Nephron (organoid): Measurements from ENCODE around the gene GIMAP8.

Experiments used
- H3K27ac Mint-ChIP-seq, 3 experiments: 2 replicates each; pipeline ENCODE4 v1.8.0; 2020; ENCODE audit warnings: mixed read lengths in 3 of 3, mild to moderate bottlenecking in 2 of 3, moderate library complexity in 1 of 3
- H3K27me3 Mint-ChIP-seq: 2 replicates; pipeline ENCODE4 v1.8.0; 2021; ENCODE audit warnings: low read depth, mild to moderate bottlenecking, moderate library complexity, mixed read lengths
- H3K36me3 Mint-ChIP-seq: 2 replicates; pipeline ENCODE4 v1.8.0; 2020; ENCODE audit warnings: low read depth, mixed read lengths
- H3K4me1 Mint-ChIP-seq: 2 replicates; pipeline ENCODE4 v1.8.0; 2020; ENCODE audit warnings: mixed read lengths
- H3K4me3 Mint-ChIP-seq, 3 experiments: 2 replicates each; pipeline ENCODE4 v1.8.0; 2020; ENCODE audit warnings: mild to moderate bottlenecking in 3 of 3, mixed read lengths in 3 of 3, moderate library complexity in 2 of 3
- H3K9me3 Mint-ChIP-seq: 2 replicates; pipeline ENCODE4 v1.8.0; 2020; ENCODE audit warnings: mixed read lengths
- TF ChIP-seq, protein P1 (sequence below), 3 experiments: fragments of 200-600 bp; sonication (generic); IDR thresholded peaks; one replicate each; pipeline ENCODE4 v1.5.0; 2021; ENCODE audit warnings: antibody characterized with exemption in 3 of 3; ENCODE audit not compliant: unreplicated experiment in 3 of 3

Gene GIMAP8

DNA sequence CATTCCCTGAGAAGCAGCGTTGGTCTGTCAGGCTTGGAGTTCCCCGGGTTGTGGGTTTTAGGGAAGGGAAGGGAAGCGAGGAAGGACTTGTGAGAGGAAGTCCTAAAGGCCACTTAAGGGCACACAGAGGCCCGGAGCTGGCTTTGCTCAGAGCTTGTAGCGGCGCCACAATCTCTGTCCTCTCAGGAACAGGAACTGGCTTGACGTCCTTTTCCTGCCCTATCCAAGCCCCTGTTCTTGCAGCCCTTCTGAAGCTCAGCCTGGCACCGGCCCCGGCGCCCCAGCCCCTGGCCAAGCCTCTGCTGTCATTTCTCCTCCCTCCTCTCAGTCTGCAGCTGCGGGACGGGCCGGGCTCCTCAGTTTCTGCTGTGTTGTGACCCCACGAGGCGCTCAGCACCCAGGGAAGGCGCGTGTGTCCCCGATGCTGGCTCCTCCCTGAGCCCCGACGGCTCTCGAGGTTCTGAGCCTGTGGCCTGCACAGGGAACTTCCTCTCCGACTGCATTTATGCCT is at the start of gene GIMAP8:
TSS of gene GIMAP8 (plus strand) at position 140 of the 511 bp plus-strand sequence. CDS start 16,069 bp downstream, outside the sequence.
- Mint-ChIP-seq H3K4me3 (no peak within 1 kb of the TSS), H3K27ac (no peak within 1 kb of the TSS), H3K4me1 (peaks cover 14% of the 10 kb centered on the region), H3K36me3 (no peaks in the 10 kb centered on the region), H3K9me3 (peaks cover 3% of the 10 kb centered on the region), H3K27me3 (peaks cover 24% of the 10 kb centered on the region)
- TF ChIP-seq, protein P1, sequence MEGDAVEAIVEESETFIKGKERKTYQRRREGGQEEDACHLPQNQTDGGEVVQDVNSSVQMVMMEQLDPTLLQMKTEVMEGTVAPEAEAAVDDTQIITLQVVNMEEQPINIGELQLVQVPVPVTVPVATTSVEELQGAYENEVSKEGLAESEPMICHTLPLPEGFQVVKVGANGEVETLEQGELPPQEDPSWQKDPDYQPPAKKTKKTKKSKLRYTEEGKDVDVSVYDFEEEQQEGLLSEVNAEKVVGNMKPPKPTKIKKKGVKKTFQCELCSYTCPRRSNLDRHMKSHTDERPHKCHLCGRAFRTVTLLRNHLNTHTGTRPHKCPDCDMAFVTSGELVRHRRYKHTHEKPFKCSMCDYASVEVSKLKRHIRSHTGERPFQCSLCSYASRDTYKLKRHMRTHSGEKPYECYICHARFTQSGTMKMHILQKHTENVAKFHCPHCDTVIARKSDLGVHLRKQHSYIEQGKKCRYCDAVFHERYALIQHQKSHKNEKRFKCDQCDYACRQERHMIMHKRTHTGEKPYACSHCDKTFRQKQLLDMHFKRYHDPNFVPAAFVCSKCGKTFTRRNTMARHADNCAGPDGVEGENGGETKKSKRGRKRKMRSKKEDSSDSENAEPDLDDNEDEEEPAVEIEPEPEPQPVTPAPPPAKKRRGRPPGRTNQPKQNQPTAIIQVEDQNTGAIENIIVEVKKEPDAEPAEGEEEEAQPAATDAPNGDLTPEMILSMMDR (IDR thresholded peaks at IDR 0.05; ENCODE audit: unreplicated experiment in 3 of 3): no peak

DNA sequence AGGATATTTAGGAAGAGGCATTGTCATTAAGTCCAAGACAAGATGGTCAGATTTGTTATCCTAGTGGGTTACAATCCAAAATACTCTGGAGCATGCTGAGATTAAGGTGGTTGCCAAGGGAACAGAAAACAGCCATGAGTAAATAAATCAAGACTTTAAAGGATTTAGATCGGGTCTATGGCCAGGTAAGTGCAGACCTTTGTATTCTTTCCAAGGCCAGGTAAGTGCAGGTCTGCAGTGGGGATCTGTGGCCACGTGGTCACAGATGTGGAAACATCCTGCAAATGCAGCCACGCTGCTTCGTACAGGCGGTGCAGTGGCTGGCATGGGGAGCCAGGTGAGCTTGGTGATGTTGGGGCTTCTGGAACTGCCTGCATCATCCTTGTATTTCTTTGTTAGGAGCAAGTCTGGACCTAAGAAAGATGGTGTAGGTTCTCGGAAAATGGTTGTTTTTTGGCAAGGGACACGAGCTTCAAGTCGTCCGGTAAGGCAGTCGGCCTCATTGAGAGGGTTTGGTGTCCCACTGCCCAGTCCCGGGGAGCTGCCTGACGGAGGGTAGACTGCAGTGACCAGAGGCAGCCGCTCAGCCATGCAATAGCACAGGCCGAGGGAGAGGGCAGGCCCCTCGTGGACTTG is 49.5 kb upstream of the GIMAP8 start:
- no peaks in the 10 kb centered on the region for H3K9me3 Mint-ChIP-seq
- no peaks in the 10 kb centered on the region for H3K27me3 Mint-ChIP-seq
- H3K4me3 Mint-ChIP-seq: peak overlapping the region; percentile 1 to 40 (median 2)
- TF ChIP-seq, protein P1 (IDR thresholded peaks at IDR 0.05; ENCODE audit: unreplicated experiment in 3 of 3): no peak
- peak overlapping the region; percentile 71 to 91 (median 82) for H3K27ac Mint-ChIP-seq
- H3K36me3 Mint-ChIP-seq: peaks cover 20% of the 10 kb centered on the region
- peaks cover 51% of the 10 kb centered on the region for H3K4me1 Mint-ChIP-seq

DNA sequence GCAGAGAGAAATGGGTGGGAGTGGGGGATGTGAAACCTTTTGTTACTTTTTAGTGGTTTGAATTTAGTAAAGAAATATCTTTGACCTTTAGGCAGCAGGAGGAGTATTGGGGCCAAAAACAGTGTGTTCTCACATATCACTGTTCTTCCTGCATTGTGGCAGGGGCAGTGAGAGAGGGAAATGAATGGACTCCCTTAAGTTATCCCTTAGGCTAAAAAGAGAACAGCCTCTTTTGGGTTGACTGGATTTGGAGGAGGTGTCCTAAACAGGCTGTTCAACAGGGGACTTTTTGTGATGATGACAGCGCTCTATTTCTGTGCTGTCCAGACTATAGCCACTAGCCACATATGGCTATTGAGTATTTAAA is 49.0 kb upstream of the GIMAP8 start:
- peaks cover 56% of the 10 kb centered on the region for H3K4me1 Mint-ChIP-seq
- H3K27ac Mint-ChIP-seq: peak overlapping the region; percentile 65 to 91 (median 71)
- no peaks in the 10 kb centered on the region for H3K9me3 Mint-ChIP-seq
- H3K36me3 Mint-ChIP-seq: peaks cover 15% of the 10 kb centered on the region
- peak overlapping the region; percentile 1 to 40 (median 2) for H3K4me3 Mint-ChIP-seq
- H3K27me3 Mint-ChIP-seq: no peaks in the 10 kb centered on the region
- TF ChIP-seq, protein P1 (IDR thresholded peaks at IDR 0.05; ENCODE audit: unreplicated experiment in 3 of 3): no peak

DNA sequence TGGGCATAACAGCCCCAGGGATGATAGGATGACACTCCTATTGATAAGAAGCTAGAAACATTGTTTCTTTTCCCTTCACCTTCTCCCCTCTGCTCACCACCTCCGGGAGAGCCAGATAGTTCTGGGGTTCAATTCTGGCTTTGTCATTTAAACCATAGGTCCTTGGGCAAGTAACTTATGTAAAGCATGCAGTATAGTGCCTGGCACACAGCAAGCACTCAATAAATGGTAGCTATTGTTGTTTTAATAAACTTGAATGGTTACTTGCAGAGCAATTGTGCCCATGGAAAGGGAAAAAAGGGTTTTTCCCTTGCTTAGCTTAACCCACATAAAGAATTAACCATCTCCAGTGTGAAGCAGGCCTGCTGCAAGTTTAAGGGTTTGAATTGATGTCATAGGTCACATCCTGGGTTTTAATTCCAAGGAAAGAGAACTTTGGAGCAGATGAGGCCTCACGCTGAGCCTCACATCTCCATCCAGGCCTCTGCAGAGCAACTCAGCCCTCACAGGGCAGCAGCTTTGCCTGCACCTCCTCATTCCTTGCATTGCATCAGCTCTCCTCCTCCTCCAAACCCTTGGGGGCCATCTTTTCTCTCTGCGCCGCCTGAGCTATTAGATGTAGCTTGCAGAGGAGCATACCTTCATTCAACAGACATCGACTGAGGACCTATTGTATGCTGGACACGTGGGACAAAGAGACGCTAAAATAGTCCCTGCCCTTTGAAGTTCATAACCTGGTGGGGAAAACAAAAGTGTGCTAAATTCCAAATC is 48.4 kb upstream of the GIMAP8 start:
- peaks cover 16% of the 10 kb centered on the region for H3K36me3 Mint-ChIP-seq
- peaks cover 59% of the 10 kb centered on the region for H3K4me1 Mint-ChIP-seq
- no peaks in the 10 kb centered on the region for H3K27me3 Mint-ChIP-seq
- TF ChIP-seq, protein P1 (IDR thresholded peaks at IDR 0.05; ENCODE audit: unreplicated experiment in 3 of 3): no peak
- H3K27ac Mint-ChIP-seq: peak overlapping the region; percentile 91 to 99 (median 97)
- peak overlapping the region; percentile 67 to 76 (median 67) for H3K4me3 Mint-ChIP-seq
- no peaks in the 10 kb centered on the region for H3K9me3 Mint-ChIP-seq

DNA sequence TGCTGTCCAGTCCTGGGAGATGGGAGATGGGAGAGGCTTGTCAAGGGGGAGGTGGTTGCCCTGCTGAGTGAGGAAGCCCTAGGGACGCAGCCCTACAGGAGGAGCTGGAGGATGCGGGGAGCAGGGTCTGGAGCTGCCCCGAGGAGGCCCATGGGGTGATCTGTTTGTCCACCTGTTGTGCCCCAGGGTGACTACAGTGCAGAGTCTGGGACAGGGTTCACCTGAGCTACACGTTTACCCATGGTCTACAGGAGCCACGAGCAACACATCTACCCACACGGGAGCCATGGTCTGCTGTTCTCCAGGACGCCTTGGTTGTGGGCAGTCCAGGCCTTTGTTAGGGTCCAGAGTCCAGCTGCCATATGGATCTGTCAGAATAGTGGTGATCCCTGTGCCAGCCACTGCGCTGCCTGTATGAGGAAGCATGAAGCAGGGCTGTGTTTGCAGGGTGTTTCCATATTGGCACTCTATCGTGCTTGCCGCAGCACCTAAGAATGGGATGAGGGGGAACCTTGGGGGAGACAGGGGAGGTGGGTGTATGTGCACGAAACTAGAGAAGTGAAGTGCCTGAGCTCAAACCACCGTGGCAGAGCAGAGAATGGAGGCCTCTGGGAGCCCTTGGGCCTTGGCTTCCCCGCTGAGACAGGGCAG is 47.6 kb upstream of the GIMAP8 start:
- peak overlapping the region; percentile 67 to 78 (median 76) for H3K4me3 Mint-ChIP-seq
- H3K4me1 Mint-ChIP-seq: peaks cover 62% of the 10 kb centered on the region
- TF ChIP-seq, protein P1 (IDR thresholded peaks at IDR 0.05; ENCODE audit: unreplicated experiment in 3 of 3): no peak
- H3K36me3 Mint-ChIP-seq: peaks cover 18% of the 10 kb centered on the region
- H3K27me3 Mint-ChIP-seq: no peaks in the 10 kb centered on the region
- H3K27ac Mint-ChIP-seq: peak overlapping the region; percentile 91 to 99 (median 97)
- H3K9me3 Mint-ChIP-seq: no peaks in the 10 kb centered on the region
